Measurements from ENCODE around the gene SEPHS2. TPM values are rescaled to one million over a fixed set of nuclear protein-coding genes. Genes with fewer than 3 reads are reported as not detected.
"Not testable (repeated sequence)": the region's sequence is repeated elsewhere in the genome, so short reads cannot be mapped to it uniquely, and the experiment has no call there.

SEPHS2 gene
- total RNA-seq, 1 experiment from 2014 or later = 6.4 TPM

DNA sequence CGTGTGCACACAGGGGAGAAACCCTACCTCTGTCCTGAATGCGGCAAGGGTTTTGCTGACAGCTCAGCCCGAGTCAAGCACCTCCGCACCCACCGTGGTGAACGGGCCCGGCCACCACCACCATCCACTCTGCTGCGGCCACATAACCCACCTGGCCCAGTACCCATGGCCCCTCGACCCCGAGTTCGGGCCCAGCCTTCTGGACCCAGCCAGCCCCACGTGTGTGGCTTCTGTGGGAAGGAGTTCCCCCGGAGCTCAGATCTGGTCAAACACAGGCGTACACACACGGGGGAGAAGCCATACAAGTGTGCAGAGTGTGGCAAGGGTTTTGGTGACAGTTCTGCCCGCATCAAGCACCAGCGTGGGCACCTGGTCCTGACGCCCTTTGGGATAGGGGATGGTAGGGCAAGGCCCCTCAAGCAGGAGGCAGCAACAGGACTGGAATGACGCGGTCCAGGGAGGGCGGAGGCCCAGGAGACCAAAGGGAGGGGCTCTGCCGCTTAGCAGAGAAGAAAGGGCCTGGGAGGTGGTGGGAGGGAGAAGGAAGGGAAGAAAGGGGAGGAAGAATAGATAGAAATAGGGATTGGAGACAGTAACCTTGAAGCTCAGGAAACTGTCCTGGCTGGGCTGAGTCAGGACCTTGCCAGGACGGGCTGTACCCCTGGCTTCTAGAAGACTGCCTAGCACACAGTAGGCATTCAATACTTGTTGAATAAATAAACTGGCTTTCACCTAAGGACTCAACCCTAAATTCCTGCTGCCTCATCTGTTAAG lies 46.8 kb downstream of the SEPHS2 start:
- DNase-seq (ENCODE audit: low read depth) = no peak

DNA sequence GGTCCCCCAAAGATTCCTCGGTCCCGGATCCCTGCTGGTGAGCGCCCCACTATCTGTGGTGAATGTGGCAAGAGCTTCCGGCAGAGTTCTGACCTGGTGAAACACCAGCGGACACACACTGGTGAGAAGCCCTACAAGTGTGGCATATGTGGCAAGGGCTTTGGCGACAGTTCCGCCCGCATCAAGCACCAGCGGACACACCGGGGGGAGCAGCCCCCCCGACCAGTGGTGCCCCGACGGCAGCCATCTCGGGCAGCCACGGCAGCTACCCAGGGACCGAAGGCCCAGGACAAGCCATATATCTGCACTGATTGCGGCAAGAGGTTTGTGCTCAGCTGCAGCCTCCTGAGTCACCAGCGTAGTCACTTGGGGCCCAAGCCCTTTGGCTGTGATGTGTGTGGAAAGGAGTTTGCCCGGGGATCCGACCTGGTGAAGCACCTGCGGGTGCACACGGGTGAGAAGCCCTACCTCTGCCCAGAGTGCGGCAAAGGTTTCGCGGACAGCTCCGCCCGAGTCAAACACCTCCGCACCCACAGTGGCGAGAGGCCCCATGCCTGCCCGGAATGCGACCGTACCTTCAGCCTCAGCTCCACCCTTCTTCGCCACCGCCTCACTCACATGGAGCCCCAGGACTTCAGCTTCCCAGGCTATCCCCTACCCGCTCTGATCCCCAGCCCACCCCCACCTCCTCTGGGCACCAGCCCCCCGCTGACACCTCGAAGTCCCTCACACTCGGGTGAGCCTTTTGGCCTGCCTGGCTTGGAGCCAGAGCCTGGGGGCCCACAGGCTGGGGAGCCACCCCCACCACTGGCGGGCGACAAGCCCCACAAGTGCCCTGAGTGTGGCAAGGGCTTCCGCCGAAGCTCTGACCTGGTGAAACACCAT lies 47.7 kb downstream of the SEPHS2 start:
- DNase-seq (ENCODE audit: low read depth) = no peak

DNA sequence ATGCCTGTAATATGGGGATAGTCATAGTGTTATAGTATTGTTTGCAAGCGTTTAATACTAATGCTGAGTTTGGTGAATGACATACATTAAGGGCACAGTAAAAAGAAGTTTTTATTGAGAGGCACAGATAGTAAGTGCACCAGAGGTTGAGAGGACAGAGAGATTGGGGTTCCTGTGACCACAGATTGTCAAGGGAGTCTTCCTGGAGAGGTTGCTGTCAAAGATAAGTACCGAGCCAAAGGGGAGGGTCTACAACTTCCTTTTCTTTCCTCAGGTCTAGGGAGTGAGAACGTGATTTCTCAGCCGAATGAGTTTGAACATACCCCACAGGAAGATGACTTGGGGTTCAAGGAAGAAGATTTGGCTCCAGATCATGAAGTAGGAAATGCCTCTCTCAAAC lies 48.6 kb downstream of the SEPHS2 start:
- no peak for DNase-seq (ENCODE audit: low read depth)

DNA sequence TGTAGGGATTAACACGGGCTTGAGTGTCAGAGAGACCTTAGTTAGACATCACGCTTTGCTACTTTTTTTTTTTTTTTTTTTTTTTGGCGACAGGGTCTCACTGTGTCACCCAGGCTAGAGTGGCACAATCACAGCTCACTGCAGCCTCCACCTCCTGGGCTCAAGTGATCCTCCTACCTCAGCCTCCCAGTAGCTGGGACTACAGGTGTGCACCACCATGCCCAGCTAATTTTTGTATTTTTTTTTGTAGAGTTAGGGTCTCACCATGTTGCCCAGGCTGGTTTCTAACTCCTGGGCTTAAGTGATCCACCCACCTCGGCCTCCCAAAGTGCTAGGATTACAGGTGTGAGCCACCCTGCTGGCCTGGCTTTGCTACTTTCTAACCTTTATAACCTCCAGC lies 49.0 kb downstream of the SEPHS2 start:
- not testable (repeated sequence) for DNase-seq (ENCODE audit: low read depth)

DNA sequence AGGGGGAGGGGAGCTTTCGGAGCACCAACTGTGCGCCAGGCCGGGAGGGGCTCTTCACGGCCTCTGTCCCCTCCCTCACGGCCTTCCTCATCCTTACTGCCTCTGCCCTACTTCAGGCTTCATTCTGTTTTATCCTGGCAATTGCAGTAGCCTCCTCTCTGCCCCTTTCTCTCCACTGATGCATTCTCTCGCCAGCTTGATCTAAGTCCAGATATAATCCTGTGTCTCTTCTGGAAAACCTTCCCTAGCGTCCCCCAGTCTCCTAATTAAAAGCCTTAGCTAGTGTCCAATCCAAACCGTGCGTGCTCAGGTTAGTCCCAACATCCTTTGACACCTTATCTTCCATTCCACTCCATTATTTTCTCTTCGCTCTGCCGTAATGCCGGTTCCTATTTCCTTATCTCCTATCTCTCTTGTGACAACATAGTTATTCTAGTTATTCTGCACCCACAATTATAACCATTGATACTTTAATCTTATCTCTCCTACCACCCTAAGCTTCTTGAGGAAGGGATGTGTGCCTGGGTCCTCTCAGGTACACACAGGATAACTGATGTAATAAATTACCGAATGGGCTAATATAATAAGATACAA lies 49.6 kb downstream of the SEPHS2 start:
- DNase-seq (ENCODE audit: low read depth) = no peak

DNA sequence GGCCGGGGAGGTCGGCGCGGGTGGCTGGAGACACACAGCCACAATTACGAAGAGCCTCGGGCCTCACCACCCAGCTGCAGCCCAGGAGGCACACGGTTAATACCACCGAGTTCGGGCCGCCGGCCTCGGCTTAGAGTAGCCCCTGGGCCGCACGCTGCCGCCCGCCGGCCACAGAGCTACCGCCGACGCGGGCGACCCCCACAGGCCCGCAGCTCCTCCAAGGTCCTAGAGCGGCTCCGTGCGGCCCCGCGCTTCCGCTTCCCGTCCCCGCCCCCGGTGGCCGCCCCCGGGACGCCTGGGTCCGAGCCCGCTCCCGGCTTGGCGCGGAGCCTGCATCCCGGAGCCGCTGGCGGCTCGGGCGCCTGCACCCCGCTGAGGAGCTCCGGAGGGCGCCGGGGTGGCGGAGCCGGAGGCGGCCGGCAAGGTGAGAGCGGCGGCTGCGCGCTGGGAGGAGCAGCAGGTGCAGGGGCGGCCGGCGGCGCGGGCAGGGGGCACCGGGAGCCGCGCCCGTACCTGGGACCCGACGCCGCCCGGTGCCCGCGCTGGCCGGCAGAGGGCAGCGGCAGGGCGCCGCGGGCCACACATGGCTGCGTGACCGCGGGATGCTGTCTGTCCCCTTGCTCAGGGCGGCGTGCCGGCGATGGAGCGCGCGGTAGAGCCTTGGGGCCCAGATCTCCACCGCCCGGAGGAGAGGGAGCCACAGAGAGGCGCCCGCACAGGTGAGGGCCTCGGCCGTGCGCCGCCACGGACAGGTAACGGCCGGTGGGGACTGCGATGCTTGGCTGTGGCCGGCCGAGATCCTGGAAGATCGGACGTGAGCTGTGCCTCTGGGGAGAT lies 50.3 kb downstream of the SEPHS2 start, which contains the start of gene ZNF48:
TSS of gene ZNF48 (plus strand) at position 266 of the 837 bp plus-strand sequence. CDS start at position 641, 375 bp downstream.
- peak; percentile 66 for DNase-seq (ENCODE audit: low read depth)

DNA sequence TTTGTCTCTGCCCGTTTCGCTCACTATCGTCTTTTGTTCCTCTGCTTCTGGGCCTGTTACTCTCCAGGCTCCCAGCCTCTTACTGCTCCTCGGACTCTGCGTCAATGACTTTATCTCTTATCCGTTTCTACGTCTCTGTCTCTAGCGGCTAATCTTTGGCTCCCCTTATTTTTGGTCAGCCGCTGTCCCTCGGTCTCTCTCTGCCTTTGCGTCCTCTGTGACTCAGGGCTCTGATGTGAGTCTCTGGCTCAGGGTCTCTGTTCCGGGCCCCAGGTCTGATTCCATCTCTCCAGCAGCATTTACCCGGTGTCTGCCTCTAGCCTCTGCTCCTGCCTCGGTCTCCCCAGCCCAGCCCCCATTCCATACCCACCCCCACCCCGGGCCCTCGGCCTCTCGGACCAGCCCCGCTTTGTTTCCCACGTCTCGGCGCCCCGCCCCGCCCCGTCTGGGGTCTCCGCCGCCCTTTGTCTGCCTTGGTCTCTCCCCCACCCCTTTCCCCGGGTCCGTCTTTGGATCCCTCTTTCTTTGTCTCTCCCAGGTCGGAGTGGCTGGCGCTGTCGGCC lies 51.0 kb downstream of the SEPHS2 start:
- DNase-seq (ENCODE audit: low read depth) = no peak

Other genes starting within 250 kb of the SEPHS2 start
- gene SULT1A3, start 246.6 kb downstream of the SEPHS2 start, total RNA-seq (2014; rRNA removed; shearing (Covaris generic)) = 4.9 and 12.8 TPM in 2 replicates
- 0.86 and 1.1 TPM in 2 replicates for gene NPIPB13, start 197.4 kb downstream of the SEPHS2 start, total RNA-seq (2014; rRNA removed; shearing (Covaris generic))
- 63.1 and 64.5 TPM in 2 replicates for gene CD2BP2, start 90.6 kb downstream of the SEPHS2 start, total RNA-seq (2014; rRNA removed; shearing (Covaris generic))
- gene TBC1D10B, start 75.4 kb downstream of the SEPHS2 start, total RNA-seq (2014; rRNA removed; shearing (Covaris generic)) = 26.2 and 27.1 TPM in 2 replicates
- not detected in 2 replicates for gene MYL11, start 71.1 kb downstream of the SEPHS2 start, total RNA-seq (2014; rRNA removed; shearing (Covaris generic))
- not detected in 2 replicates for gene SEPTIN1, start 63.3 kb downstream of the SEPHS2 start, total RNA-seq (2014; rRNA removed; shearing (Covaris generic))
- gene ZNF48, start 50.5 kb downstream of the SEPHS2 start, total RNA-seq (2014; rRNA removed; shearing (Covaris generic)) = 6.0 and 6.3 TPM in 2 replicates
- 13.8 and 19.7 TPM in 2 replicates for gene ZNF771, start 38.3 kb downstream of the SEPHS2 start, total RNA-seq (2014; rRNA removed; shearing (Covaris generic))
- 27.3 and 30.3 TPM in 2 replicates for gene DCTPP1, start 15.8 kb downstream of the SEPHS2 start, total RNA-seq (2014; rRNA removed; shearing (Covaris generic))
- gene ITGAL, start 26.9 kb upstream of the SEPHS2 start, total RNA-seq (2014; rRNA removed; shearing (Covaris generic)) = not detected in 2 replicates
- gene ZNF768, start 80.7 kb upstream of the SEPHS2 start, total RNA-seq (2014; rRNA removed; shearing (Covaris generic)) = 16.7 and 19.2 TPM in 2 replicates
- gene ZNF747, start 89.0 kb upstream of the SEPHS2 start, total RNA-seq (2014; rRNA removed; shearing (Covaris generic)) = 5.5 and 6.9 TPM in 2 replicates
- gene ZNF764, start 112.5 kb upstream of the SEPHS2 start, total RNA-seq (2014; rRNA removed; shearing (Covaris generic)) = 3.3 and 4.4 TPM in 2 replicates
- gene ZNF688, start 125.8 kb upstream of the SEPHS2 start, total RNA-seq (2014; rRNA removed; shearing (Covaris generic)) = 7.1 and 15.5 TPM in 2 replicates
- gene ZNF785, start 139.8 kb upstream of the SEPHS2 start, total RNA-seq (2014; rRNA removed; shearing (Covaris generic)) = 2.7 and 6.2 TPM in 2 replicates
- gene ZNF689, start 164.5 kb upstream of the SEPHS2 start, total RNA-seq (2014; rRNA removed; shearing (Covaris generic)) = 7.3 and 7.5 TPM in 2 replicates
- gene PRR14, start 205.1 kb upstream of the SEPHS2 start, total RNA-seq (2014; rRNA removed; shearing (Covaris generic)) = 2.7 and 6.3 TPM in 2 replicates
- gene FBRS, start 212.6 kb upstream of the SEPHS2 start, total RNA-seq (2014; rRNA removed; shearing (Covaris generic)) = 9.8 and 14.5 TPM in 2 replicates

Measured in Daoy (cell line).